Stimulated activated CD4-positive, alpha-beta T cell treated with anti-CD3 and anti-CD28 coated beads, TNF-alpha, amount 100 ng/mL, for 4 hours (primary cell): ENCODE measurements around the gene PTPRK.
"Not testable (repeated sequence)": the region's sequence is repeated elsewhere in the genome, so short reads cannot be mapped to it uniquely, and the experiment has no call there.

Experiments
- DNase-seq, 3 experiments: peaks; one replicate each; pipeline ENCODE4 v3.0.0-alpha.2; 2020; ENCODE audit warnings: low read depth in 3 of 3

The PTPRK gene

GRCh38 chr6:127956260-127956888, 564.0 kb downstream of the PTPRK start:
- no peak for DNase-seq

DNA sequence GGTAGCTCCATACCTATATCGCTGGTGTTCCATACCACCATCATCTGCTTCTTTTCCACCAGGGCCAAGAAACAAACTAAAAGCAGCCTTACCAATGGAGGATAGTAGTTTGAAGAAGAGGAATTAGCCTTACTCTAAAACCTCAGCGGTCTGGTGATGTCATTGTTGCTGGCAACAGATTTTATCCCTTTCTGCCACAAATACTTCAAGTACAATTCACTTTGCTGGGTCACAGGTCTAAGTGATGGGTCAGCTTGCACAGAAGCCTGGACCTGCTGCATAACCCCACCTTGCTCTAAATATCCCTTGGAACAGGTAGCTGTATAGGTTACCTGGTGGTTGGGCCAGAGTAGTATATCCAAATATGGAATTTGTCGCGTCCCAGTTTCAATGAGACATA, 566.3 kb downstream of the PTPRK start:
- no peak for DNase-seq

GRCh38 chr6:127952831-127953230, 567.6 kb downstream of the PTPRK start:
- DNase-seq, result no peak

GRCh38 chr6:127952176-127952575, 568.2 kb downstream of the PTPRK start:
- DNase-seq, result no peak

- no peak for DNase-seq
Observed at GRCh38 chr6:127951172-127951917, 569.1 kb downstream of the PTPRK start.

- no peak for DNase-seq
Observed at GRCh38 chr6:127950566-127951145, 569.7 kb downstream of the PTPRK start.

DNA sequence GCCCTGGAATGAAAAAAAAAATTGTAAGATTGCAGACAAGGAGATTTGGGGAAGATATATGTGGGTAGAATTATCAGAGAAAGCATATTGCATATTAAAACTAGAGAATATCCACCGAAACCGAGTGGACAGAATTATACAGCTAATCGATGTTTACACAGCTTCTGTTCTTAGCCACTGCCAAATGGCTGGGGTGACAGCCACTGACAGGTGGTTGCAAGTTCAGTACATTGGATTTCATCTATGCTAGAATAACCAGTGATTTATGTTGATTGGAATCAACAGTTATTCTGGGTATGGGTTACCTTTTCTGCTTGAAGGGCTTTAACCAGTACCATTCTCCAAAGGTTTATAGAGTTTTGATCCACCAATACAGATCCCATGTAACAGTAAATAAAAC, 571.1 kb downstream of the PTPRK start:
- DNase-seq, result no peak

DNA sequence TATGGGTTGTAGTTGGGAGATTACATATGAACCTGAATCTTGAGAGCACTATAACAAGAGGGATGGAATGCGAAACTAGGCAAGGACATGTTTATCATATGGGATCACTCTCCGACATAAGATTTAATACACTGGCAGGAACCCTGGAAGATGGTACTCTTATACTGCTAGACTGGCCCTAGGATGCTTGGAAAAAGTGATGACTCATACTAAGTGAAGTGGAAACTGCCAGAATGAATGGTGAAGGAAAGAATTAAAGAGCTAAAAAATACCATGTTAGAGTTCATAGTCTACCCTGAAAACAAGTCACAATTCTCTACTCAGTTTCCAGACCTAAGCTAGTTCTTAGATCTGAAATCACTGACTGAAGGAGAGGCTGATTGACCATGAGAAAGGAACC, 574.0 kb downstream of the PTPRK start:
- no peak for DNase-seq

- DNase-seq, result no peak
Observed at GRCh38 chr6:127945434-127946097, 574.8 kb downstream of the PTPRK start.

DNA sequence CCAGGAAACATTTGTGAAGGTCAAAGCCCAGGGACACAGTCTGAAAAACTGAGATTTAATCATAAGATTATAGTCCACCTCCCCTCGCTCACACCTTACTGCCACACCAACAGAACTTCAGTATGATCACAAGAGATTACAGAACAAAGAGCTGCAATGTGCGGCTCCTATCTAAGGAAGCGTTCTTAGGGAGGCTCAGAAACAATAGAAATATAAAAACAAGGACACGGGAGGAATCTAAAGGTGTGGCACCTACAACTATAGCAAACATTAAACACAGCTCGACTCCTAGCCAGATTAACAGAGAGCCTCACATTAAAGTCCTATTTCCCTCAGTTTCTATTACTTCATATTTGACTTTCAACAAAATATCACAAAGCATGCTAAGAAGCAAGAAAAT, 579.2 kb downstream of the PTPRK start:
- no peak for DNase-seq

GRCh38 chr6:127939442-127940066, 580.8 kb downstream of the PTPRK start:
- DNase-seq, result no peak

DNA sequence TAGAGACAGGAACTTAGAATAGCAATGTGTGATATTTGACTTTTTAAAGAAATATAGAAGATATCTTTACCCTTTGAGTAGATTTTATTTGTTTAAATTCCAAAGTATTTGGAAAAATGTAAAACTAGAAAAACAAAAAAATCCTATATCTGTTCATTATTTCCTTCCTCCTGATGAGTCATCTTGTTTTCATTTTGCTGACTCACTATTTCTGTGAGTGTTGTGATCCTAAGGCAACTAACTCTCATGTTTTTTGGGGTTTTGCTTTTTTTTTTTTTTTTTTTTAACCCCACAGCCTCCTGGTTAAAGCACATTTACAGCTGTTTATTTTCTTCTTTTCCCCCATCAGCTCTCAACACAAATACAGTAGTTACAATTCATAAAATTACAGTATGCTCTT, 581.7 kb downstream of the PTPRK start:
- DNase-seq, result no peak

GRCh38 chr6:127937747-127938146, 582.7 kb downstream of the PTPRK start:
- DNase-seq, result no peak

GRCh38 chr6:127937102-127937501, 583.3 kb downstream of the PTPRK start:
- DNase-seq, result no peak

DNA sequence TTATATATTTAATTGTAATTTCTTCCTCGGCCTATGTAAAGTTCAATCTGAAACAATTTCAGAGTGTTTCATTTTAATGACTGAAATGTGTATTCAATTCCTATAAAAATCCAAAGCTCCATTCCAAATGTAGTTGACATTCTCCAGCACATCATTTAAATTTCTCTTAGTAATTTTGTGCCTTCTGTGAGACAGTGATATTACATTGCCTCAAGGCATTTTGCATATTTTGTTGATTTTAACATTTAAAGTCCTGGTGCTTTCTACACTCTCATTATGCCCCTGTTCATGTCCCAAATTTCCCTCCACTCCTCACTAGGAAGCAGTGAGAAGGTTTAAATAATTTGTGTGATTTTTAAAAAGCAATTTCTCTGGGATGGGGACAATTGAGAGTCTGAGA, 585.4 kb downstream of the PTPRK start:
- no peak for DNase-seq

DNA sequence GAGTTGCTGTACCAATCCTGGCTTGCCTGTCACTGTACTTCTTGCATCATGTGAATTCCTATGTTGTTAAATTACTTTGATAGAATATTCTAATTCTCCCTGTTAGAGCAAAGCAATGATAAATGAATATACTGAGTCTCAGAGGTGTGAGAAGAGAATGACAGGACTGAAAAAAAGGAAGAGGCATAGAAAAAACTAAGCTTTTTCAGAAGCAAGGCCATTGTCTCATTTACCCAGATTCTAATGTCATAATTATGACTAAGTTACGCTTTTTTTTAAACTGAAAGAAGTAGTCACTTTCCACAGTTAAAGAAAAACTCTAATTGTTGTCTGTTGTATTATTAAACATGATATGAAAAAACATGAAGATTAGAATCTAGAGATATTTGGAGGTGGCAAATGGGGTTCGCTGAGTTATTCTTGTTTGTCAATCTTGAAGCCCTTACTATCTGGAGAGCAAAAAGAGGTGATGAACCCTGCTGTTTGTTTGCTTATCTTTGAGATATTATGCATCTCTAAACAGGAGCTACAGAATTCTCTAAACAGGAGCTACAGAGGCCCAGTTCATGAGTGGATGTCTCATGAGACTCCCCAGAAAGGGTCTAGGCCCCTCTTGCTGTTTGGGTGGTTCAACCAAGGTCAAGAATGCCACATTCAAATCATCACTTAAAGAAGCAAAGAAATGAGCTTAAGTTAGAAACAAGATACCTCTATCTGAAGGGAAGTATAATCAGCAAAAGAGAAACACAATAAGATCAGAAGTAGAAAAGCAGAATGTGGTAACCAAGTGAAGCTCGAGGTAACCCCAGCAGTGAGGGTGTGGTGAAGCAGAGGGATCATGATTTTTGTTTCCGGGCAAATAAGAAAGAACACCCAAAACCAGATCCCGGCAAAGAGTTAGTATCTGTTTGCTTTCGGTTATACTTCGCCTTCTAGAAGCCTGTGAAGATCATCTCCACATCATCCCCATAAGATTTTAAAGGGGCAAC, 586.3 kb downstream of the PTPRK start:
- DNase-seq, result no peak

DNA sequence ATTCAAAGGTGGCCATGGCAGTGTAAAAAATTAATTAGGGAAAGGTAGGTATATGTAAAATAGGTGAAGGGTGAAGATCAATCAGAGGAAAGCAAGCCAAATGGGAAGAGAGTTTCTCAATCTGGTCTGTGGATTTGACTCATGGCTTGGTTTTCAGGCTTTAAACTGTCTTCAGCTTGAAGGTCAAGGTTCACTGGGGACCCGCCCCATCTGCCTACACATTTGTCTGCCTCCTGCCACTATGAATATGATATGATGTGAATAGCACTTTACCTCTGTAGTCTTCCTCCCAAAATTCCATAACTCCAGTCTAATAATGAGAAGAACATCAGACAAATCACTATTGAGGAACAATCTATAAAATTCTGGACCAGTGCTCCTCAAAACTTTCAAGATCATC, 587.3 kb downstream of the PTPRK start:
- no peak for DNase-seq

DNA sequence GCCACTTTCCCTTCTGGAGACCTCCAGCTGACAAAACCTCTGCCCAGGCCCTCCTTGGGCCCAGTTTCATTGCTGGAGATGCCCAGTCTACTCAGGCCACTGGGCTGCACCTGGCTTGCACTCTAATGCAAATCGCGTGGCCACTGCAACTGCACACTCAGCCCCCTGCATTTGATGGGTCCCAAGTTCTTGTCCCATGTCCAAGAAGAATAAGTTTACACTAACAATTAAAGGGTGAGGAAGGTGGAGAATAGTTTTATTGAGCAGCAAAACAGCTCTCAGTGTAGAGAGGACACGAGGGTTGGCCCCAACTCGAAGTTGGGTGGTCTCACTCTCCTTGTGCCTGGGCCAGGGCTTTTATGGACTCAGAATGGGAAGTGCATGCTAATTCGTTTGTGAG, 587.7 kb downstream of the PTPRK start:
- DNase-seq, result no peak

- not testable (repeated sequence) for DNase-seq
Observed at GRCh38 chr6:127926441-127926840, 594.0 kb downstream of the PTPRK start.

GRCh38 chr6:127924440-127924839, 596.0 kb downstream of the PTPRK start:
- no peak for DNase-seq

DNA sequence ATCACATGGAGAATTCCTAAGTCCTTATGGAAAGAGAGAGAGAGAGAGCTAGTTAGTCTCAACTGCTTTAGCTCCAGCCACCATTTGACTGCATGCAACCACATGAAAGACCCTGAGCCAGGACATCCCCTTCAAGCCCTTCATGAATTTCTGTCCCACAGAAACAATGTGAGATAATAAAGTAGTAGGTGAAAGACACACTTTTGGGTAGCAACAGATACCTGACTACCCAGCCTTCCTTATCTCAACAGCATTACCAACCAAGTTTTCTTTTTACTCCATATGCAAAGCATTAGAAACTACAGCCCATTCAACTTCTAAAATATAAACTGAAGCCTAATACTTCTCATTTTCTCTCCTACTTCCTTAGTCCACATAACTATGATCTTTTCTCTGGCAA, 596.4 kb downstream of the PTPRK start:
- DNase-seq, result no peak
